ENCODE measurements around the gene JAG1.
"Not testable (repeated sequence)": the region's sequence is repeated elsewhere in the genome, so short reads cannot be mapped to it uniquely, and the experiment has no call there.

Gene JAG1

GRCh38 chr20:10621149-10621548 lies 52.6 kb downstream of the JAG1 start:
- H3K4me3 ChIP-seq (ENCODE audit: low read length), result no peak overlapping the region
- no peaks in the 10 kb centered on the region for H3K9me2 ChIP-seq (replicated peaks; ENCODE audit: control insufficient read depth, low read length)
- TF ChIP-seq EZH2phosphoT487 (IDR thresholded peaks at IDR 0.05; ENCODE audit: borderline replicate concordance, low read length), result no peak
- no peak for TF ChIP-seq CTCF (IDR thresholded peaks at IDR 0.05; ENCODE audit: low read depth, low read length, poor library complexity, severe bottlenecking)
- no peaks in the 10 kb centered on the region for H3F3A ChIP-seq (ENCODE audit: control insufficient read depth, insufficient read depth)
- H3K36me3 ChIP-seq (ENCODE audit: control insufficient read depth, low read length), result no peaks in the 10 kb centered on the region
- no peaks in the 10 kb centered on the region for H3K9me3 ChIP-seq (ENCODE audit: control insufficient read depth, insufficient read depth, low read length)
- H3K4me1 ChIP-seq (ENCODE audit: control insufficient read depth, low read length), result no peaks in the 10 kb centered on the region
- no peaks in the 10 kb centered on the region for H3K27me3 ChIP-seq (ENCODE audit: control insufficient read depth, low read length)
- no peak overlapping the region for H3K4me2 ChIP-seq (ENCODE audit: low read length)
- H4K20me1 ChIP-seq (ENCODE audit: control insufficient read depth, insufficient read depth, low read depth, low read length), result no peaks in the 10 kb centered on the region
- H3K79me2 ChIP-seq (ENCODE audit: control insufficient read depth, low read length), result no peaks in the 10 kb centered on the region
- no peak overlapping the region for H3K27ac ChIP-seq (ENCODE audit: low read depth, low read length)

DNA sequence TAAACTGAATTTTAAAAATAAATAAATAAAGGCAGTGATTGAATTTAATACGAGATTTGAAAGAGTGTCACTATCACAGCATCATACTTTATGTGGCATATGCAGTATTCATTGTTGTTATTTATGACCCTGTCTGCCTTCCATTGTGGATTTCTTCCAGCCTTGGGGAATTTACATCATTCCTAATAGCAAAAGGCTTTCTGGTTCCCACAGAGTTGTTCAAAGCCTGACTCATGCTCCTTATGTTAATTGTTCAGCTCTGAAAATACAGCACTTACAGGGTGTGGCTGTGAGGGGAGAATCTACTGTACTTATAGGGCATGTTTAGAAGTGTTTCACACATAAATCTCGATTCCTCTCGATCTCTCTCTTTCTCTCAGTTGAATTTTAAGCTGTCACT lies 54.4 kb downstream of the JAG1 start:
- Histone ChIP-seq H3K4me2 (ENCODE audit: low read length) (no peak overlapping the region), H3K9me2 (replicated peaks; ENCODE audit: control insufficient read depth, low read length) (no peaks in the 10 kb centered on the region), H3K4me1 (ENCODE audit: control insufficient read depth, low read length) (no peaks in the 10 kb centered on the region), H3K36me3 (ENCODE audit: control insufficient read depth, low read length) (no peaks in the 10 kb centered on the region), H3K79me2 (ENCODE audit: control insufficient read depth, low read length) (no peaks in the 10 kb centered on the region), H3F3A (ENCODE audit: control insufficient read depth, insufficient read depth) (no peaks in the 10 kb centered on the region), H3K4me3 (ENCODE audit: low read length) (no peak overlapping the region), H3K27me3 (ENCODE audit: control insufficient read depth, low read length) (no peaks in the 10 kb centered on the region), H3K9me3 (ENCODE audit: control insufficient read depth, insufficient read depth, low read length) (no peaks in the 10 kb centered on the region), H3K27ac (ENCODE audit: low read depth, low read length) (no peak overlapping the region), H4K20me1 (ENCODE audit: control insufficient read depth, insufficient read depth, low read depth, low read length) (no peaks in the 10 kb centered on the region)
- no peak for TF ChIP-seq EZH2phosphoT487 (IDR thresholded peaks at IDR 0.05; ENCODE audit: borderline replicate concordance, low read length)
- TF ChIP-seq CTCF (IDR thresholded peaks at IDR 0.05; ENCODE audit: low read depth, low read length, poor library complexity, severe bottlenecking), result no peak

GRCh38 chr20:10618611-10619245 lies 55.1 kb downstream of the JAG1 start:
- H3K9me3 ChIP-seq (ENCODE audit: control insufficient read depth, insufficient read depth, low read length), result no peaks in the 10 kb centered on the region
- H3K4me2 ChIP-seq (ENCODE audit: low read length), result no peak overlapping the region
- H4K20me1 ChIP-seq (ENCODE audit: control insufficient read depth, insufficient read depth, low read depth, low read length), result no peaks in the 10 kb centered on the region
- TF ChIP-seq CTCF (IDR thresholded peaks at IDR 0.05; ENCODE audit: low read depth, low read length, poor library complexity, severe bottlenecking) (no peak), EZH2phosphoT487 (IDR thresholded peaks at IDR 0.05; ENCODE audit: borderline replicate concordance, low read length) (no peak)
- H3K79me2 ChIP-seq (ENCODE audit: control insufficient read depth, low read length), result no peaks in the 10 kb centered on the region
- no peak overlapping the region for H3K4me3 ChIP-seq (ENCODE audit: low read length)
- no peak overlapping the region for H3K27ac ChIP-seq (ENCODE audit: low read depth, low read length)
- H3F3A ChIP-seq (ENCODE audit: control insufficient read depth, insufficient read depth), result no peaks in the 10 kb centered on the region
- no peaks in the 10 kb centered on the region for H3K9me2 ChIP-seq (replicated peaks; ENCODE audit: control insufficient read depth, low read length)
- H3K27me3 ChIP-seq (ENCODE audit: control insufficient read depth, low read length), result no peaks in the 10 kb centered on the region
- no peaks in the 10 kb centered on the region for H3K36me3 ChIP-seq (ENCODE audit: control insufficient read depth, low read length)
- H3K4me1 ChIP-seq (ENCODE audit: control insufficient read depth, low read length), result no peaks in the 10 kb centered on the region

- H3K9me2 ChIP-seq (replicated peaks; ENCODE audit: control insufficient read depth, low read length); H3K4me1 ChIP-seq (ENCODE audit: control insufficient read depth, low read length); H3K9me3 ChIP-seq (ENCODE audit: control insufficient read depth, insufficient read depth, low read length); H3K36me3 ChIP-seq (ENCODE audit: control insufficient read depth, low read length); H3K79me2 ChIP-seq (ENCODE audit: control insufficient read depth, low read length); H3K27ac ChIP-seq (ENCODE audit: low read depth, low read length); H4K20me1 ChIP-seq (ENCODE audit: control insufficient read depth, insufficient read depth, low read depth, low read length); H3K4me2 ChIP-seq (ENCODE audit: low read length); H3K27me3 ChIP-seq (ENCODE audit: control insufficient read depth, low read length); H3K4me3 ChIP-seq (ENCODE audit: low read length); H3F3A ChIP-seq (ENCODE audit: control insufficient read depth, insufficient read depth): not testable (repeated sequence)
Observed at GRCh38 chr20:10617549-10618133, 56.2 kb downstream of the JAG1 start.

All from DOHH2 (cell line).